K562 (cell line): ENCODE data around the gene TLR2.

Experiments
- DNMT1 ChIP-seq: fragments of 450-650 bp; IDR thresholded peaks from 2 replicates; pipeline ENCODE4 v1.6.1; 2016; ENCODE audit warnings: antibody characterized with exemption, mild to moderate bottlenecking
- ELF4 ChIP-seq: fragments of 450-650 bp; formaldehyde crosslinking; IDR thresholded peaks from 2 replicates; pipeline ENCODE4 v1.4.0; 2022; ENCODE audit warnings: missing genetic modification characterization
- FOSL1 ChIP-seq: fragments of 200-800 bp; sonication (Bioruptor generic); conservative IDR thresholded peaks from 2 replicates; pipeline ENCODE4 v1.6.1; 2016; ENCODE audit warnings: missing genetic modification characterization, missing compliant biosample characterization
- MAFK ChIP-seq: IDR thresholded peaks from 2 replicates; pipeline ENCODE4 v1.6.1; 2011; ENCODE audit warnings: low read length, improper control_type of control experiment
- POLR2G ChIP-seq: fragments of 200-400 bp; formaldehyde crosslinking; IDR thresholded peaks from 2 replicates; pipeline ENCODE4 v1.6.1; 2017; ENCODE audit warnings: low read depth, mild to moderate bottlenecking, antibody characterized with exemption, low read length, moderate library complexity
- RAD21 ChIP-seq, 2 experiments: fragments of 250-450 bp in 1 of 2; fragments of 450-650 bp in 1 of 2; sonication (Bioruptor Pico) in 1 of 2; formaldehyde crosslinking in 1 of 2; IDR thresholded peaks in 1 of 2; conservative IDR thresholded peaks in 1 of 2; 2 replicates each; pipeline versions ENCODE4 v1.4.0 to v1.8.0; 2020 to 2022; ENCODE audit warnings: mild to moderate bottlenecking in 2 of 2, moderate library complexity in 1 of 2
- RFX5 ChIP-seq: IDR thresholded peaks from 2 replicates; pipeline ENCODE4 v1.6.1; 2011; ENCODE audit warnings: low read depth, mild to moderate bottlenecking, improper control_type of control experiment, low read length
- SMARCB1 ChIP-seq: IDR thresholded peaks from 2 replicates; pipeline ENCODE4 v1.6.1; 2011; ENCODE audit warnings: improper control_type of control experiment, low read depth; ENCODE audit not compliant: insufficient read length
- TAF1 ChIP-seq: IDR thresholded peaks from 2 replicates; pipeline ENCODE4 v1.6.1; 2011; ENCODE audit warnings: mild to moderate bottlenecking, low read length, moderate library complexity; ENCODE audit not compliant: insufficient read depth, control insufficient read depth, severe bottlenecking; ENCODE audit errors: extremely low read depth
- TAF7 ChIP-seq: fragments of 450-650 bp; IDR thresholded peaks from 2 replicates; pipeline ENCODE4 v1.6.1; 2016; ENCODE audit warnings: missing genetic modification characterization, missing compliant biosample characterization
- ZNF431 ChIP-seq: sonication (generic); formaldehyde crosslinking; IDR thresholded peaks from 2 replicates; pipeline ENCODE4 v1.8.0; 2022; ENCODE audit warnings: mild to moderate bottlenecking, missing genetic modification reagents
- TF ChIP-seq, protein P1 (sequence below), 3 experiments: IDR thresholded peaks in 2 of 3; conservative IDR thresholded peaks in 1 of 3; 2 replicates each; pipeline ENCODE4 v1.5.1; 2011 to 2012; ENCODE audit warnings: low read length in 3 of 3, mild to moderate bottlenecking in 3 of 3, control low read depth in 2 of 3, improper control_type of control experiment in 1 of 3, inconsistent platforms in 1 of 3, low read depth in 1 of 3, mixed read lengths in 1 of 3, moderate library complexity in 1 of 3; ENCODE audit not compliant: insufficient read depth in 2 of 3
- TF ChIP-seq, protein P2 (sequence below): sonication (generic); IDR thresholded peaks from 2 replicates; pipeline ENCODE4 v1.6.1; 2016

- TF ChIP-seq RFX5, result no peak
- TF ChIP-seq TAF1, result no peak
- no peak for TF ChIP-seq POLR2G
- TF ChIP-seq DNMT1, result no peak
- TF ChIP-seq SMARCB1, result no peak
- TF ChIP-seq, protein P1, sequence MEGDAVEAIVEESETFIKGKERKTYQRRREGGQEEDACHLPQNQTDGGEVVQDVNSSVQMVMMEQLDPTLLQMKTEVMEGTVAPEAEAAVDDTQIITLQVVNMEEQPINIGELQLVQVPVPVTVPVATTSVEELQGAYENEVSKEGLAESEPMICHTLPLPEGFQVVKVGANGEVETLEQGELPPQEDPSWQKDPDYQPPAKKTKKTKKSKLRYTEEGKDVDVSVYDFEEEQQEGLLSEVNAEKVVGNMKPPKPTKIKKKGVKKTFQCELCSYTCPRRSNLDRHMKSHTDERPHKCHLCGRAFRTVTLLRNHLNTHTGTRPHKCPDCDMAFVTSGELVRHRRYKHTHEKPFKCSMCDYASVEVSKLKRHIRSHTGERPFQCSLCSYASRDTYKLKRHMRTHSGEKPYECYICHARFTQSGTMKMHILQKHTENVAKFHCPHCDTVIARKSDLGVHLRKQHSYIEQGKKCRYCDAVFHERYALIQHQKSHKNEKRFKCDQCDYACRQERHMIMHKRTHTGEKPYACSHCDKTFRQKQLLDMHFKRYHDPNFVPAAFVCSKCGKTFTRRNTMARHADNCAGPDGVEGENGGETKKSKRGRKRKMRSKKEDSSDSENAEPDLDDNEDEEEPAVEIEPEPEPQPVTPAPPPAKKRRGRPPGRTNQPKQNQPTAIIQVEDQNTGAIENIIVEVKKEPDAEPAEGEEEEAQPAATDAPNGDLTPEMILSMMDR (IDR thresholded peaks at IDR 0.05 in 2 of 3, conservative IDR thresholded peaks at IDR 0.05 in 1 of 3; ENCODE audit: insufficient read depth in 2 of 3, low read depth in 1 of 3, low read length in 3 of 3), result no peak
- no peak for TF ChIP-seq TAF7 (tag)
- no peak for TF ChIP-seq ZNF431 (CRISPR knock-in tag)
- TF ChIP-seq MAFK, result no peak
- no peak for TF ChIP-seq RAD21 (CRISPR knock-in tag; conservative IDR thresholded peaks at IDR 0.05 in 1 of 2, IDR thresholded peaks at IDR 0.05 in 1 of 2)
- TF ChIP-seq, protein P2, sequence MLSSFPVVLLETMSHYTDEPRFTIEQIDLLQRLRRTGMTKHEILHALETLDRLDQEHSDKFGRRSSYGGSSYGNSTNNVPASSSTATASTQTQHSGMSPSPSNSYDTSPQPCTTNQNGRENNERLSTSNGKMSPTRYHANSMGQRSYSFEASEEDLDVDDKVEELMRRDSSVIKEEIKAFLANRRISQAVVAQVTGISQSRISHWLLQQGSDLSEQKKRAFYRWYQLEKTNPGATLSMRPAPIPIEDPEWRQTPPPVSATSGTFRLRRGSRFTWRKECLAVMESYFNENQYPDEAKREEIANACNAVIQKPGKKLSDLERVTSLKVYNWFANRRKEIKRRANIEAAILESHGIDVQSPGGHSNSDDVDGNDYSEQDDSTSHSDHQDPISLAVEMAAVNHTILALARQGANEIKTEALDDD, result no peak
- no peak for TF ChIP-seq FOSL1 (tag)
- no peak for TF ChIP-seq ELF4
Observed at GRCh38 chr4:153679486-153679885, 4.6 kb upstream of the TLR2 start.
